Activated CD4-positive, alpha-beta T cell treated with anti-CD3 and anti-CD28 coated beads, Interleukin-2, amount 10 ng/mL, durations not matched to agents 24 days and 14 days (primary cell): Measurements from ENCODE around the gene CTDNEP1. TPM values are rescaled to one million over a fixed set of nuclear protein-coding genes. Genes with fewer than 3 reads are reported as not detected.

ENCODE experiments used
- DNase-seq: peaks from one replicate; pipeline ENCODE4 v3.0.0; 2022
- H3K27ac Mint-ChIP-seq: one replicate; pipeline ENCODE4 v1.8.0; 2022; ENCODE audit warnings: mild to moderate bottlenecking, mixed read lengths
- H3K27me3 Mint-ChIP-seq: one replicate; pipeline ENCODE4 v1.8.0; 2022; ENCODE audit warnings: mixed read lengths
- H3K36me3 Mint-ChIP-seq: one replicate; pipeline ENCODE4 v1.8.0; 2022; ENCODE audit warnings: low read depth, mild to moderate bottlenecking, mixed read lengths
- H3K4me1 Mint-ChIP-seq: one replicate; pipeline ENCODE4 v1.8.0; 2021; ENCODE audit warnings: mixed read lengths
- H3K4me3 Mint-ChIP-seq: one replicate; pipeline ENCODE4 v1.8.0; 2022; ENCODE audit warnings: mild to moderate bottlenecking, moderate library complexity, mixed read lengths
- H3K9me3 Mint-ChIP-seq: one replicate; pipeline ENCODE4 v1.8.0; 2021; ENCODE audit warnings: mixed read lengths
- intact Hi-C: fragments of 100-400 bp; cut with micrococcal nuclease; formaldehyde crosslinking; loops from one replicate; pipeline ENCODE4 v1.15.1; 2023
- total RNA-seq: library from RNA; stranded (reverse); gene quantifications from 2 replicates; pipeline ENCODE4 v1.2.3, GENCODE V29; 2022

The CTDNEP1 gene
- total RNA-seq, 1 donor from 2014 or later: 188 TPM

DNA sequence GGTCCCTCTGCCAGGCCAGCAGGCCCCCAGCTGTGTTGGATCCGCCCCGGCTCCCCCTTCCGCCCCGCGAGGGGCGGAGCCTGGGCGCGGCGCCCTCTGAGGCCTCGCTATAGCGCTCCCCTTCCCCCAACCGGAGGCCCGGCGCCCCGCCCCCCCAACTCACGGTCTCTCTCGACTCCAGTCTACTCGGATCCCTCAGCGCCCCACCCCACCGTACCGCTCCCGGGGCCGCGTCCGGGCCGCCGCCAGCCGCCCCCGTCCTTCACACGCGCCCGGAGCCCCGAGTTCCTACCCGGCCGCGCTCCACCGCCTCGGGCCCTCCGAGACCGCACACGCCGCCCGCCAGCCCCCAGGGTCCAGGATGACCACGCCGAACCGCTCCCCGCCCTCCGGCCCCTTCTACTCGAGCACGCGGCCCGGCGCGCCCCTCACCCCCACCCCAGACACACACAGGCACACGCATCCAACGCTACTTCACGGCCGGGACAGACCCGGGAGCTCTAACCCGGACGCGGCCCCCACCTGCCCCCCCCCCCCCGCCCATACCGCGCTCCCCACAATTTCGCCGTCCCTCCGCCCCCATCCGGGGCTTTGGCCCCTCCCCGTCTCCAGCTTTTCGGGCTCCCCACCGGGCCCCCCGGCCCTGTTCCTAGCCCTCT lies 13.6 kb downstream of the CTDNEP1 start:
- no peaks in the 10 kb centered on the region for H3K9me3 Mint-ChIP-seq
- peaks cover 2% of the 10 kb centered on the region for H3K27me3 Mint-ChIP-seq
- peak overlapping the region; percentile 95 for H3K27ac Mint-ChIP-seq
- peak overlapping the region; percentile 99 for H3K4me3 Mint-ChIP-seq
- DNase-seq: peak; percentile 94
- peaks cover 63% of the 10 kb centered on the region for H3K4me1 Mint-ChIP-seq
- intact Hi-C loops: loop anchor here (10.0 kb wide), 2 partner anchors 607 to 917 kb away; partner anchors contain the start of gene PER1
- H3K36me3 Mint-ChIP-seq: peaks cover 49% of the 10 kb centered on the region

DNA sequence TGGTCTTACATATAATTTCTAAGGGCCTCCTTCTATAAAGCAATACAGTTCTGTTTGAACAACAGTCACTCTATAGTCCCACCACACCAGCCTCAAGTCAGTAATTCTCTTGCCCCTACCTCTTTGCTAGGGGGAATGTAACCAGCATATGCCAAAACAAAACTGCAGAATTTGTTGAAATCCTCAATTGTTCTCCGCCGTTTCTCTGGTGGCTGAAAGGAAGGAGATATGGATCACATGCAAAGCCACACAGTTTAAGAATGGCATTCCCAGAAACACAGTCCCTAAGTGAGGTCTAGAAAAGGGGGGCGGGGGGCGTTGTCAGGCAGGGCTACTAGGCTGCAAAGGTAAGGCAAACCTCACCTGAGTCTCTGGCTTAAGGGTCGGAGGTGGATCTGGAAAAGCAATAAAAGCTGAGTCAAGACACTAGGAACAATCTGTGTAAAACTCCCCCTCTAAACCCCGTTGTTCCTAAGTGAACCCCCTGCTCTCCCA lies 14.2 kb downstream of the CTDNEP1 start:
- Mint-ChIP-seq H3K9me3 (no peaks in the 10 kb centered on the region), H3K27me3 (peaks cover 2% of the 10 kb centered on the region), H3K36me3 (peaks cover 49% of the 10 kb centered on the region), H3K4me3 (peak overlapping the region; percentile 99), H3K4me1 (peaks cover 64% of the 10 kb centered on the region), H3K27ac (peak overlapping the region; percentile 95)
- intact Hi-C loops: loop anchor here (10.0 kb wide), 2 partner anchors 607 to 917 kb away; partner anchors contain the start of gene PER1
- DNase-seq: no peak

GRCh38 chr17:7236808-7237207 lies 14.7 kb downstream of the CTDNEP1 start:
- H3K4me1 Mint-ChIP-seq: peaks cover 65% of the 10 kb centered on the region
- peak overlapping the region; percentile 95 for H3K27ac Mint-ChIP-seq
- no peak for DNase-seq
- H3K27me3 Mint-ChIP-seq: peaks cover 2% of the 10 kb centered on the region
- intact Hi-C loops: loop anchor here (10.0 kb wide), 2 partner anchors 608 to 918 kb away; partner anchors contain the start of gene PER1
- H3K36me3 Mint-ChIP-seq: peaks cover 52% of the 10 kb centered on the region
- no peaks in the 10 kb centered on the region for H3K9me3 Mint-ChIP-seq
- peak overlapping the region; percentile 99 for H3K4me3 Mint-ChIP-seq

DNA sequence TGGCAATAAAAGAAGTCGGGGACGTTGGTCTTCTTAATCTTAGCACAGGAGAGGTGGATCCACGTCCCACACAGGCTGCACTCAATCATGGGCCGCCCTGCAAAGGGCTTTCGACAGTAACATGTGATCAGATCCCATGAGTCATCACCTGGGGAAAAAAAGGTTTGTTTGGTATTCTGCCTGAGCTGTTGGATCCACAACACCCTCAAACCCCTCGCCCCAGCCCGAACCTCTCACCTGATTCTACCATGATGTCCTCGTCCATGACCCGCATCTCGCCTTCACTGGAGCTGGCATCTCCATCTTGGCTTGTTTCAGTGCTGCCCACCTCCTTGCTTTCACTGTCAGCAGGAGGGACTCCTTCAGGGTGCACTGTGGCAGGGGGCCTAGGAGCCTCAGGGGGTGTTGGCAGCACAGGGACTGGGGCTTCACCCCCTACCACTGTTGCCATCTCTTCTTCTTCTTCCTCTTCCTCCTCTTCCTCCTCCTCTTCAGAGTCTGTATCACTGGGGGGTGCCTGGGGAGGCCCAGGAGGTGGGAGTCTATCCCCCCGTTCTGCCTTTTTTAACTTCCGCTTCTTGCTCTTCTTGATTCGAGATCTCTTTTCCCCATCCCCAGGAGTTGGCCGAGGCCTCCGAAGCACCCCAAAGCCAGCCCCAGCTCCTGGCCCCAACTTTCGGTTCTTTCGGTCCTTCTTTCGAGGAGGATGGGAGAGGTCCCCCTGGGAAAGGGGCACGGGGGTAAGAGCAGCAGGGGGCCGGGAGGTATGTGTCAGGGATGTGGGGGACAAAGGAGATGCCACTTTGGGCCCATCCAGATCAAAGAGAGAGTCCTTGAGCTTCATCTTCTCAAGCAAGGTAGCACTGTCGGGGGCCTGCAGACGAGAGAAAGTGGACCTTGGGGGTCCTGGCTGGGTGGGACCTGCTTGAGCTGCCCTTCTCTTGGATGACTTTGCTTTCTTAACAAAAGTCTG lies 15.6 kb downstream of the CTDNEP1 start:
- Mint-ChIP-seq H3K4me1 (peaks cover 57% of the 10 kb centered on the region), H3K9me3 (no peaks in the 10 kb centered on the region), H3K4me3 (peak overlapping the region; percentile 37), H3K36me3 (peaks cover 49% of the 10 kb centered on the region), H3K27me3 (peaks cover 2% of the 10 kb centered on the region), H3K27ac (peak overlapping the region; percentile 94)
- intact Hi-C loops: loop anchor here (10.0 kb wide), 2 partner anchors 609 to 919 kb away; partner anchors contain the start of gene PER1
- peak; percentile 67 for DNase-seq

DNA sequence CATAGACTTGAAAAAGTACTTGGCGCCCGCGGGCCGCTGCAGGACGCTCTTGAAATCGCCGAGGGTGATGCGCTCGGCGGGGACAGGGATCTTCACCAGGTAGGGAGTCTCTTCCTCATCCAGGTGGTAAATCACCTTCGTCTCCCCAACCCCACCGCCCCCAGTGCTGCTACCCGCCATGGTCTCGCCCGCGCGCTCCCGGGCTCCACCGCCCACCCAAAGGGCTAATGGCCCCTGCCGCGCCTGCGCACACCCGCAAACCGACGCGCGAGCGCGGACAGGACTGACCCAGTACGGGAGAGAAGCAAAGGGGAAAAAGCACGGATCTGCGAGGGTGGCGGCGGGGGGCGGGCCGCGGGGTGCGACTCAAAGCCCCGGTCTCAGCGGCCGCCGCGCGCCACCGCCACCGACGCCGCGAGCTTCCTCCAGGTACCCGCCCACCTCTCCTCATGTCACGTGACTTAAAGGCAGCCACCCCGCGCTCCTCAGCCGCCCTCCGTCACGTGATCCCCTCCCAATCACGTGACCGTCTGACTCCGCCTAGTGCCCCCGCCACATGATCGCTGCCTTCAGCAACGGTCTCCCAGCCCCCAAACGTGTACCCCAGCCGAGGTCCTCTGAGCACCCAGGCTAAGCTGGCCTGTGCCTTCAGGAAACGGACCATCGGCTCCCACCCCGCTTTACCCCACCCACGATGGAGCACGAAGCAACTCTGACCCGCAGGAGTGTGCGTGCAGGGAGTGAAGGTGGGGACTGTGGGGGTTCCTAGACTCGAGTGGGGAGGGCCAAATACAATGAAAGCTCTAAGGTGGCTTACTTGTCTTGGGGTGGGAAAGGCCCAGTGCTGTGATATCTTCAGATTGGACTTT lies 17.2 kb downstream of the CTDNEP1 start, which contains the start of gene DVL2:
Gene DVL2, minus strand, starts transcription at position 435 of the 869 bp plus-strand sequence. Its CDS starts 255 bp downstream, at position 180.
- peak; percentile 98 for DNase-seq
- H3K36me3 Mint-ChIP-seq: peaks cover 51% of the 10 kb centered on the region
- H3K9me3 Mint-ChIP-seq: no peaks in the 10 kb centered on the region
- peak within 1 kb of the TSS; percentile 99 for H3K4me3 Mint-ChIP-seq
- intact Hi-C loops: loop anchor here (1.0 to 10.0 kb wide), 4 partner anchors 15 to 920 kb away; partner anchors contain the start of genes ACADVL, DLG4 and PER1
- H3K27ac Mint-ChIP-seq: peak within 1 kb of the TSS; percentile 94
- peaks cover 47% of the 10 kb centered on the region for H3K4me1 Mint-ChIP-seq
- peaks cover 2% of the 10 kb centered on the region for H3K27me3 Mint-ChIP-seq

DNA sequence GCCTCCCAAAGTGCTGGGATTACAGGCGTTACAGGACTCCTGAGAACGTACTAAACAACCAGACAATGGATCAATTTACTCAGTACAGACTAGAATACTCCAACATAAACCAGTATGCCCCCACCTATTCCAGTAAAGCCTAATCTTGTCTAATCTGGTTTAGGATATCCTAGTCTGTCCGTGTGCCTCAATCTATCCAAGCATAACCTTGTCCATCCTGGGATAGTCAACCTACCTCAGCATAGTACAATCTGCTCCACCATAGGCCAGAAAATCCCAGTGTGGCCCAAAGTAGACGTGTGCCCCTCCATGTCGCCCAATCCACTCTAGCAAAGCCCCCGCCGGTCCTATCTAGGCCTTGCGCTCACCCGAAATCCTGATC lies 17.8 kb downstream of the CTDNEP1 start:
- H3K4me3 Mint-ChIP-seq: peak overlapping the region; percentile 99
- H3K36me3 Mint-ChIP-seq: peaks cover 52% of the 10 kb centered on the region

DNA sequence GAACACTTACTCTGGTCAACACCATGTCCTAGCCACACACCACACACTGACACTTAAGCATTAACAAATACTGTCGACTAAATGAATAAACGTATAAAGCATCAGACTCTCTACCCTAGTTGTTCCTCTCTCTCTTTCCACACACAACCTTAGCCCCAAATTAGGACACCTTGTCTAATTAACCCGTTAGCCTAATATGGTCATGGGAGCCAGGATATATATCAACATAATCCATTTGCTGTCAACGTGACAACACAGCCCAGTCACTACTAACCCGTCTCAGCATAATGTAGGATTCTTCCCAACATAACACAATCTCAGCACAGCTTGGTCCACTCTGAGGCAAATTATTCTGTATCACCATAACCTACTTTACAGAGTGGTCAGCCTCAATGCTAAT lies 19.4 kb downstream of the CTDNEP1 start:
- intact Hi-C loops: loop anchor here (10.0 kb wide), 2 partner anchors 613 to 923 kb away; partner anchors contain the start of gene PER1
- Mint-ChIP-seq H3K9me3 (no peaks in the 10 kb centered on the region), H3K27ac (no peak overlapping the region), H3K27me3 (peaks cover 2% of the 10 kb centered on the region), H3K4me1 (peaks cover 48% of the 10 kb centered on the region), H3K4me3 (peak overlapping the region; percentile 27), H3K36me3 (peaks cover 58% of the 10 kb centered on the region)
- no peak for DNase-seq

More for the DNA sequence above, 17.8 kb downstream of the CTDNEP1 start:
- DNase-seq: no peak
- intact Hi-C loops: loop anchor here (1.0 to 10.0 kb wide), 4 partner anchors 14 to 921 kb away; partner anchors contain the start of genes ACADVL, DLG4 and PER1
- no peaks in the 10 kb centered on the region for H3K9me3 Mint-ChIP-seq
- peak overlapping the region; percentile 94 for H3K27ac Mint-ChIP-seq
- peaks cover 47% of the 10 kb centered on the region for H3K4me1 Mint-ChIP-seq
- peaks cover 2% of the 10 kb centered on the region for H3K27me3 Mint-ChIP-seq

GRCh38 chr17:7229504-7229903 lies 22.0 kb downstream of the CTDNEP1 start:
- Mint-ChIP-seq H3K4me1 (peaks cover 27% of the 10 kb centered on the region), H3K27me3 (peaks cover 2% of the 10 kb centered on the region), H3K36me3 (peaks cover 46% of the 10 kb centered on the region), H3K9me3 (no peaks in the 10 kb centered on the region), H3K27ac (no peak overlapping the region), H3K4me3 (no peak overlapping the region)
- no peak for DNase-seq
- intact Hi-C loops: no loop called here

GRCh38 chr17:7228920-7229319 lies 22.6 kb downstream of the CTDNEP1 start:
- H3K9me3 Mint-ChIP-seq: no peaks in the 10 kb centered on the region
- peaks cover 25% of the 10 kb centered on the region for H3K4me1 Mint-ChIP-seq
- H3K27ac Mint-ChIP-seq: no peak overlapping the region
- intact Hi-C loops: no loop called here
- H3K27me3 Mint-ChIP-seq: no peaks in the 10 kb centered on the region
- no peak for DNase-seq
- H3K4me3 Mint-ChIP-seq: no peak overlapping the region
- peaks cover 46% of the 10 kb centered on the region for H3K36me3 Mint-ChIP-seq

DNA sequence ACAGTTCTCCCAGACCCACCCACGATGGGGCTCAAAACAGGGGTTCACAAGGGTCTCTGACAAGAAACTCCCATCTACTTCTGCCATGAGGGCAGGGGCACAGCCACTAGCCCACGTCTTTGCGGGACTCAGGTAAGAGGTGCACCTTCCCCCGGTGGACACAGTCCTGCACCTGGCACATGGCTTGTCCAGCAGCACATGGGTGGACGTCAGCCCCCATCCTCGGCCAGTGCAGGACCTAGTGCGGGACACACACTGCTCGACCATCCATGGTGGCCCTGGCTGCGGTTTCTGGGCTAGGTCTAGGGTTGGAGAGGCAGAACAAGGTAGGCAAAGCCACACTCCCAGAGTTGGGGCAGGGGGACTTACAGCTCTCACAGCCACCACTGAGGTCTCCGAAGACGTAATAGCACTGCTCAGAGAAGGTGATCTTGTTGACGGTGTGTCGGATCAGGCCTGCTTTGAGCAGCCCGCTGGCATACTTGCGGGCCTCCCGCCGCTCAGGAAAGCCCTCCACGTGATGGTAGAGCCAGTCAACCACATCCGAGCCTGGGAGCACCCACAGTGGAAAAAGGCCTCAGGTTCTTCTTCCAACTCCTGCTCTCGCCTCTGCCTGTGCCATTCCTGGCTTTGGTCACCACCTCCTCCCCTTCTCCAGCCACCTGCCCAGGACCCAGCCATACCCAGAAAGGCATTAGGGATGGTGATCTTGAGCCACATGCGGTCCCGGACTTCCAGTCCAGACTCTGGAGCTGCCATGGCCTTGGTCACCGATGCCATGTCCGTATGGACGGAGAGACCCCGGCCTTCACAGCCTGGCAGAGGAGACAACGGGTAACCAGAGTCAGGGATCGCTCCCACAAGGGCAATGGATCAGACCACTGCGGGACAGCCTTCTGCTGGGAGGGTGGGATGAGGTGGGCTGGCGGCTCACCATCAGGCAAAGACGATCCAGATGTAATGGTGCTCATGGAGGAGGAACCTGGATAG lies 24.5 kb downstream of the CTDNEP1 start:
- Mint-ChIP-seq H3K27ac (peak overlapping the region; percentile 48), H3K27me3 (no peaks in the 10 kb centered on the region), H3K4me1 (peaks cover 11% of the 10 kb centered on the region), H3K36me3 (peaks cover 47% of the 10 kb centered on the region), H3K9me3 (no peaks in the 10 kb centered on the region), H3K4me3 (no peak overlapping the region)
- no peak for DNase-seq
- intact Hi-C loops: no loop called here

GRCh38 chr17:7225711-7226331 lies 25.7 kb downstream of the CTDNEP1 start:
- H3K9me3 Mint-ChIP-seq: no peaks in the 10 kb centered on the region
- no peak for DNase-seq
- intact Hi-C loops: no loop called here
- no peak overlapping the region for H3K27ac Mint-ChIP-seq
- H3K36me3 Mint-ChIP-seq: peaks cover 50% of the 10 kb centered on the region
- no peaks in the 10 kb centered on the region for H3K27me3 Mint-ChIP-seq
- peaks cover 17% of the 10 kb centered on the region for H3K4me1 Mint-ChIP-seq
- H3K4me3 Mint-ChIP-seq: no peak overlapping the region
